GM18505 (cell line): ENCODE data around the gene DZIP1.

Experiments
- ATAC-seq: cut with Tn5 transposase; IDR thresholded peaks from one replicate; pipeline ENCODE4 v1.9.1; 2021; ENCODE audit not compliant: unreplicated experiment
- POLR2A ChIP-seq: IDR thresholded peaks from 4 replicates; pipeline ENCODE4 v1.6.1; 2011; ENCODE audit warnings: borderline replicate concordance; ENCODE audit not compliant: insufficient read depth, insufficient read length; ENCODE audit errors: extremely low read depth

DZIP1 gene

DNA sequence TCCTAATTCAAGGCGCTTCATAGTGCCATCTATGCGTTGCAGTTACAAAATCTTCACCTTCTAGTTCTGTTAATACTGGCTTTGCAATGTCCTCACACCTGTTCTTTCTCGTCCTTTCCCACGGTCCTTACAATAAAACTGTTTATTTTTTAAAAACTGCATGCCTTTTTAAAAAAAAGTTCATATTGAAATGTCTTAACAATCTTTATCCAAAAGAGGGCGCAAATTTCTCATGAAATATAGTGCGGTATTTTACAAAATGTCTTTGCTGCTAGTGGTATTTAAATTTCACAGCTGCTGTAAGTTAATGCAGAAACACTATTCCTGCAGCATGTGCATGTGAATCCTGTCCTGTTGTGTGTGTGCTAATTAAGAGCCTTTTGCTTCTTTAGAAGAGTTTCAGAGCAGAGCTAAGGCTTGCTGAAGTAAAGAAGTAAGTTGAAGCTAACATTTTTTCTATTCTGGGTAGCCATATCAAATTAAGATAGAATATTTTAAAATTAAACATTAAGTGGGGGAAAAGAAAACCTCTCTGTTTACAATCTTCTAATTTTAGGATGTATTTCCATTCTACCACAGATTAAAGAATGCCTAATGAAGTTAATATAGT is 107.8 kb downstream of the DZIP1 start:
- TF ChIP-seq POLR2A, result no peak
- ATAC-seq, result no peak

DNA sequence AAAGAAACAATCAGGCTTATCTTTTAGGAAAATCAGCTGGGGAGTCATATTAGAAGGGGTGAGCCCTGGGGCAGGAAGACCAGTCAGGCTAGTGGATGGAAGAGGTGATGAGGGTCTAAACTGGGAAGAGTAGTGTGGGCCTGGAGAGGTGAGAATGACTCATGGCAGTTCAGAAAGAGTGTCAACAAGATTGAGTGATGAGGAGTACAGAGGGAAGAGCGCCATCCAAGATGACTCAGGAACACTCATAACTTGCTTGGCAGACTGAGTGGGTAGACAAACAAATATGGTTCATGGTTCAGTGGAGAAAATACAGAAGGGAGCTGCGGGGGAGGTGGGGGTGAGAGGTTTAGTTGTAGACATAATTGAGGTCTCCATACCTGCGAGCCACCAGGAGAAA is 109.3 kb downstream of the DZIP1 start:
- peak; percentile 61 for ATAC-seq

DNA sequence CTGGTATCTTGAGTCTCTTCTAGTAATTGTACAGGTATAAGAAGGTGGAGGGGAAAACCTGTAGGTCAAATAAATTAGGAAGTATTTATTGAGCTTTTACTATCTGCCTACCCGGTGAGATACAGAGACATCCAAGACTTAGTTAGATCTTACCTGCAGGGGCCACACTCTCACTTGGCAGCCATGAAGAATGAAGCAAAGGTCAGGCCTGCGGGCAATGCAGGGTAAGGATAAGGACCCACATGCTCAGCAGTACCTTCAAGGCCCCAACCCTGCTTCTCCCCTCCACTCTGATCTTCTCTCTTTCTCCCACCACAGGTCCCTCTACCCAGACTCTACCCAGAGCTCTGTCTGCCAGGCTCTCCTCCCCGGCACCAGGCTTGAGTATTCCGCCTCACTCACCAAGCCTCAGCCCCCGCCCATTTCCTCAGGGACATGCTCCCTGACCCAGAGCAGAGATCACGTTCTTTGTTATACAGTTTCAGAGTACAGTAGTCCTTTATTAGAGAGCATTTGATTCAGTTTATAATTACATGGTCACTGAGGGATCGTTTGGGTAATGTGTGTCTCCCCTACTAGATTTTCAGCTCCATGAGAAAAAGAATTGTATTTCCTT is 110.9 kb downstream of the DZIP1 start:
- TF ChIP-seq POLR2A, result no peak
- ATAC-seq, result no peak

More for the DNA sequence above, 109.3 kb downstream of the DZIP1 start:
- no peak for TF ChIP-seq POLR2A

- TF ChIP-seq POLR2A, result no peak
- no peak for ATAC-seq
These were observed 114.3 kb downstream of the DZIP1 start for GRCh38 chr13:95530178-95530577.
